Kidney capillary endothelial cell (primary cell): Measurements from ENCODE around the gene FANCC.

Source experiments
- DNase-seq: peaks from one replicate; pipeline ENCODE4 v3.0.0-alpha.2; 2018; ENCODE audit warnings: low spot score

FANCC gene

DNA sequence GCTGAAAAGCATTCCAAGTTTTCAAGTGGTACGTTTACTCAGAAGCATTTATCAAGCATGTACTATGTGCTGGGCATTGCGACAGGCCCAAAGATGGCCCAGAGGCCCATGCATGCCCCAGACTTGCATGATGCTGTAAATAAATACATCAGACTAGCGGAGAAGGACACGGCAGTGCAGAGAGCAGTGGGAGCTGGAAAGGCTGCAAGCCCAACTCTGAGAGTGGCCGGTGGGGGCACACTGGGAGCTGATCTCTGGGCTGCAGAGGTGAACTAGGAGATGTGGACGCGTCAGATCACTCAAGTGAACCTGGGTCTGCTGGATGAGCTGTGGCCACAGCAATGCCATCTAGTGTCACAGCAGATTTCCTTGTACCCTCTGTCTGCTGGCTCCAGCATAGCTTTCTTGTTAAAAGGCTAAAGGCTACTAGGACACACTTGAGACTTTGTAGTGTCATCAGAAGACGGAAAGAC, 246.9 kb downstream of the FANCC start:
- no peak for DNase-seq

- DNase-seq = no peak
Measured at GRCh38 chr9:95067897-95068296, 249.6 kb downstream of the FANCC start.

DNA sequence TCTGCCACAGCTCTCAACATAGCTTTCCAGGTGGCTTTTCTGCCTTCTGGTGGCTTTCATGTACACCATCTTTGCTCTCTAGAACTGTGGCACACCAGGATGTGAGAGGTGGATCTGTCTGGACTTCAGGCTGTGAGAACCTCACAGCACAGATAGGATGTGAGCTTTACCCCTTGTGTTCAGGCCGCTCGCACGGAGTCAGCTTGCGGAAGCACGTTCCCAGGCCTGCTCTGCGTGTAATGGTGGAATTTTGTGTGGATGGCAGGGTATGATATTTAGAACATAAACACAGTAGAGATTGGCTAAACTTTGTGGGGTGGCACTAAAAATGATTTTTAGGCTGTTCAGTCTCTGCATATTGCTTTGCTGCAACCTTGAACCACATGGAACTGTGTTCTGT, 250.5 kb downstream of the FANCC start:
- DNase-seq = no peak

- no peak for DNase-seq
Measured at GRCh38 chr9:95065224-95065623, 252.3 kb downstream of the FANCC start.

- no peak for DNase-seq
Measured at GRCh38 chr9:95063300-95063699, 254.2 kb downstream of the FANCC start.

GRCh38 chr9:95062596-95063065, 254.9 kb downstream of the FANCC start:
- no peak for DNase-seq

DNA sequence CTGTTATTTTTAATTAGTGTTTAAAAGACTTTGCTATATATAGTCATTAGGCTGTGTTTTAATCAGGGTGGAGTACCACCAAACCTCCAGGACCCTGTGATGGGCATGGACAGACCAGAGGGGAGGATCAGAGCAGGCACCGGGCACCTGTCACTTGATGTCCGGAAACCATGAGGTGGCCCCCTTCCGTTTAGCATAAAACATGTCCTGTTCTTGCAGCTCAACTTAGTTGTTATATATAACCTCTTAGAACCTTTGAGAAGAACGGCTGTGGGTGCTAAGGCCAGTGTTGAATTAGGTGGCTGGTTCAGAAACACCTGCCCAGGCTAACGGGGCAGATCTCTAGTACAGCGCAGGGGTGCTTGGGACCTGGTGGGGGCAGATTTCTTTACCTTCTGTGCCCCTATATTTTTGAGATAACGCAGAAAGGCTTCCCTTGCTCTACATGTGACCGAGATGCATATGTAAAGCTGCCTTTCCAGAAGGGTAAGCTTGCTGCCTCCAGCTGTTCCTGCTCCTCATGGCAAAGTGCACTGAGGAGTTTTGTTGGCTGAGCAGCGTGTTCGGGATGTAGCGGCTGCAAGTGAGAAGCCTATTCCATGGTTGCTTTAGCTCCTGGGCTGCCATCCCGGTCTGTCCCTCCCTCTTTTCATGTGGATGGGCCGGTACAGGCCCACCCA, 255.5 kb downstream of the FANCC start:
- no peak for DNase-seq

- DNase-seq = no peak
Measured at GRCh38 chr9:95060916-95061315, 256.6 kb downstream of the FANCC start.

GRCh38 chr9:95060234-95060633, 257.3 kb downstream of the FANCC start:
- DNase-seq = no peak

- DNase-seq = no peak
Measured at GRCh38 chr9:95058795-95059386, 258.6 kb downstream of the FANCC start.

- no peak for DNase-seq
Measured at GRCh38 chr9:95058121-95058785, 259.3 kb downstream of the FANCC start.

GRCh38 chr9:95057101-95057500, 260.4 kb downstream of the FANCC start:
- DNase-seq = no peak

DNA sequence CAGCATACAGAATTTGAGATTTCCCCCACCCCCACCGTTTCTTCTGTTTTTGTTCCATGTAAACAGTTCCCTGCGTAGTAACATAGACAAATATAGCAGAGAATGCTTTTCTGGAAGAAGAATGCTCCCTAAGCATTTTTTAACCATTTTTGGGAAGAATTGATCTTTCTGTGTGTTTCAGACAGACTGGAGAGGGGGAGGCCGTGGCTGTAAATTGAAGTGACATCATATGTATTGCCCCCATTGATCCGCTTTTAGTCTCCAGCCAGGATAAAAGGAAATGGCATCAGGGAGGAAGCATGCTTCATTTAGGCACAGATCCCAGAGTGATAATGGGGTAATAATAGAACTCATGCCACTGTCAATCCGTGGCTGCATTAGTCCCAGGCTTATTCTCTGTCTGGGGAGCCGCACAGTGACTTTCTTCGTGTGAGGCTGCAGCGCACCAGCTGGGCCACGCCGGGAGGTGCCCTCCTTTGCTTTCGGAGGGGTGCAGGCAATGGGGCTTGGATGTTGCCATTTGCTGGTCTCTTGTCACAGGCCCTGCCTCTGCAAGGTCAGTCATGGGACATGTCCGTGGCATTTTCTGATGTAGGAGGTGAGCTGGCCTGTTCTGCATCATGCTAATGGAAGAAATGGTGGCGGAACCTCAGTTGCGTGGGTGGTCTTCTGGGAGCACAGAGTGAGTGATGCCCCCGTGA, 261.5 kb downstream of the FANCC start:
- peak; percentile 60 for DNase-seq

DNA sequence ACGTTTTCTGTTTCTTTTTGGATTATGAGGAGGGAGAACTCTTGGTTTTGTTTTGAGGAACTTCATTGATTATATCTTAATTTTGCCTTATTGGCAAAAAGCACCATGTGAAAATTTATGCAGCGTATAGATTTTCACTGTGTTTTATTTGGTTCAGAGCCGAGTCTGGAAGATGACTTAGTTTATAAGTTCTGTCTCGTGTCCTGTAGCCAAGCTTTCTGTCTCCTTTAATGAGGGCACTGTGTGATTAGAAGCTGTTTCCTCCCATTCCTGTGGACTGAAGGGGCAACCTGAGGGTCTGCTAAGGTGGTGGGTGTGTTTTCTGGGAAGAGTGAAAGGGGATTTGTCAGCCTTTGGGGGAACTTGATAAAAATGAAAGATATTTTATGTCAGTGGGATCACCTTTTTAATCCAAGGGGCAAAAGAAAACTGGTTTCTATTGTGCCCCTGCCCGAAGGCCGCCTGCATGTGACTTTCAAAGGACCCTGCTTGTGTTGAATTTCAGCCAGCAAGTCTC, 262.1 kb downstream of the FANCC start:
- no peak for DNase-seq

DNA sequence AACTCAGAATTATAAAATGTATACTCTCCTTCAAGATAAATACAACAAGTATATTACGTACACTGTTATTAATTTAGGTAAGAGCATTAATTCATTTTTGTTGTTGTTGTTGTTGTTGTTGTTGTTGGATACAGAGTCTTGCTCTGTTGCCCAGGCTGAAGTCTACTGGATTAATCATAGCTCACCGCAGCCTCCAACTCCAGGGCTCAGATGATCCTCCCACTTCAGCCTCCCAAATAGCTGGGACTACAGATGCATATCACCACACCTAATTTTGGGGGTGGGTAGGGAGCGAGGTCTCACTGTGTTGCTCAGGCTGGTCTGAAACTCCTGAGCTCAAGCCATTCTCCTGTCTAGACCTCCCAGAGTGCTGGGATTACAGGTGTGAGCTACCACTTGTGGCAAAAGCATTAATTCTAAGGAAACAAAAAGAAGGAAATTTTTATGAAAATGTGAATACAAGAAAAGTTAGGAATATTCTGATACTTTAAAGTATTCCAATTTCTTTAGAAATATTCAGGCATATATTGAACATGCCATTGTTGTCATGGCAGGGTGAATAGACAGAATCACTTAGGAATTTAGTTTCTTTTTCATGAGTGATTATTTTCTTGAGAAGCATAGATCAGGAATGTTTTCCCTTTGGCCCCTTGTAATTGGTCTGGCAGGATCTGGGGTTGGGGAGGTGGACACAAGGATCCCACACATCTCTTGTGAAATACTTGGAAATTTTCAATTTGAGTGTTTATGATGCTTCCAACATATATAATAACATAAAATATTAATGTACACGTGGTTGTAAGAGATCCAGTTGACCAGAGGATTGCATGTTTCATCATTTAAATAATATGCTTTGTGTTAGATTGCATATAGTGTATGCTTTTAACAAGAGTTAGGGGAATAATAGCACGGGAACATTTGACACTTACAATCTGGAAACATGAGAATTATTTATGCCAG, 263.6 kb downstream of the FANCC start:
- no peak for DNase-seq

DNA sequence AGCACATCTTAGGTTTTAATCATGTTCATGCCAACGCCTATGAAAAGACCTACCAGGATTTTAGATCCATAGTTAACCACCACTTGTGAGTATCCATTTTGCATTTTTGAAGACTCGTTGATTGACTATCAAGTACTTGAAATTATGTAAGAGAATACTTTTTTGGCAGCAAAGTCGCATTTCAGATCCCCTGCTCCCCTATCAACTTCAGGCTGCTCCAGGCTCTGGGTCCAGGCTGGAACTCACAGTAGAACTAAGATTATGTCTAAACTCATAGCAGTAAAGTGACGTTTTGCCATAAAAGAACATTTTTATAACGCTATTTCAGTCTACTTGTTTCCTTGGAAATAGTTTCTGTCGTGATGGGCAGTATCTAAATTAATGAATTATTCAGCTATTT, 267.7 kb downstream of the FANCC start:
- no peak for DNase-seq
